A673 (cell line): ENCODE results near the gene KCNB1.

Source experiments
- EZH2 ChIP-seq: fragments of 200-600 bp; sonication (generic); IDR thresholded peaks from 2 replicates; pipeline ENCODE4 v1.6.1; 2017; ENCODE audit warnings: borderline replicate concordance, low read depth, mild to moderate bottlenecking, mixed read lengths, antibody characterized with exemption, low read length; ENCODE audit not compliant: poor library complexity, severe bottlenecking
- TF ChIP-seq, protein P1 (sequence below): fragments of 300-800, 200-600 bp; sonication (generic); conservative IDR thresholded peaks from 2 replicates; pipeline ENCODE4 v1.5.1; 2017; ENCODE audit warnings: low read depth, mild to moderate bottlenecking, antibody characterized with exemption, low read length, moderate library complexity, mixed read lengths

DNA sequence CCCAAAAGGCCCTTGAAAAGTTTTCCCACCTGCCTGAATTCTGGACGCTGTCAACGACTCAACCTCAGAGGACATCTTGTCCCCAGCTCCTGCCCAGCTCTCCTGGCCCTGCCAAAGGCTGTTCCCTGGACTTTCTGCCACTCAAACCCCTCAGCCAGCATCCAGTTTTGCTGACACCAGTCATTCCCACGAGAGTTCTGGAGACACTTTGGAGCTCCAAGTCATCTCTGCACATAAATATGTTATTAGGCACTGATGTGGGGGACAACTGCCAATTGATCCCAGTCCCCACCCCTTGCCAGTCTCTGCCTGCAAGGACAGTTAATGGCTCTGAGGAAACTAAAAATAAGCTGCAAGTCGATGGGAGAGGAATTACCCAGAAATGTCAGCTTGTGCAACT is 38.9 kb upstream of the KCNB1 start:
- TF ChIP-seq, protein P1, sequence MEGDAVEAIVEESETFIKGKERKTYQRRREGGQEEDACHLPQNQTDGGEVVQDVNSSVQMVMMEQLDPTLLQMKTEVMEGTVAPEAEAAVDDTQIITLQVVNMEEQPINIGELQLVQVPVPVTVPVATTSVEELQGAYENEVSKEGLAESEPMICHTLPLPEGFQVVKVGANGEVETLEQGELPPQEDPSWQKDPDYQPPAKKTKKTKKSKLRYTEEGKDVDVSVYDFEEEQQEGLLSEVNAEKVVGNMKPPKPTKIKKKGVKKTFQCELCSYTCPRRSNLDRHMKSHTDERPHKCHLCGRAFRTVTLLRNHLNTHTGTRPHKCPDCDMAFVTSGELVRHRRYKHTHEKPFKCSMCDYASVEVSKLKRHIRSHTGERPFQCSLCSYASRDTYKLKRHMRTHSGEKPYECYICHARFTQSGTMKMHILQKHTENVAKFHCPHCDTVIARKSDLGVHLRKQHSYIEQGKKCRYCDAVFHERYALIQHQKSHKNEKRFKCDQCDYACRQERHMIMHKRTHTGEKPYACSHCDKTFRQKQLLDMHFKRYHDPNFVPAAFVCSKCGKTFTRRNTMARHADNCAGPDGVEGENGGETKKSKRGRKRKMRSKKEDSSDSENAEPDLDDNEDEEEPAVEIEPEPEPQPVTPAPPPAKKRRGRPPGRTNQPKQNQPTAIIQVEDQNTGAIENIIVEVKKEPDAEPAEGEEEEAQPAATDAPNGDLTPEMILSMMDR = no peak
- TF ChIP-seq EZH2 = no peak
